GM18858 (cell line): ENCODE data around the gene MAP3K10.

Source experiments
- ATAC-seq: cut with Tn5 transposase; IDR thresholded peaks from one replicate; pipeline ENCODE4 v1.9.1; 2021; ENCODE audit not compliant: unreplicated experiment

MAP3K10 gene

GRCh38 chr19:40232949-40233810 lies 42.0 kb downstream of the MAP3K10 start:
- no peak for ATAC-seq

GRCh38 chr19:40233811-40234389 lies 42.7 kb downstream of the MAP3K10 start:
- no peak for ATAC-seq

GRCh38 chr19:40234429-40235237 lies 43.4 kb downstream of the MAP3K10 start:
- no peak for ATAC-seq

- ATAC-seq, result no peak
These were observed 44.2 kb downstream of the MAP3K10 start for GRCh38 chr19:40235238-40236025.

- no peak for ATAC-seq
These were observed 44.8 kb downstream of the MAP3K10 start for GRCh38 chr19:40236026-40236355.

GRCh38 chr19:40236366-40236765 lies 45.1 kb downstream of the MAP3K10 start:
- no peak for ATAC-seq

GRCh38 chr19:40237791-40238190 lies 46.6 kb downstream of the MAP3K10 start:
- ATAC-seq, result no peak

- ATAC-seq, result no peak
These were observed 47.5 kb downstream of the MAP3K10 start for GRCh38 chr19:40238775-40239174.

- ATAC-seq, result no peak
These were observed 48.4 kb downstream of the MAP3K10 start for GRCh38 chr19:40239415-40240226.

- no peak for ATAC-seq
These were observed 49.1 kb downstream of the MAP3K10 start for GRCh38 chr19:40240332-40240731.

GRCh38 chr19:40241125-40241808 lies 50.0 kb downstream of the MAP3K10 start:
- no peak for ATAC-seq

- no peak for ATAC-seq
These were observed 50.7 kb downstream of the MAP3K10 start for GRCh38 chr19:40241809-40242384.

GRCh38 chr19:40242480-40242879 lies 51.3 kb downstream of the MAP3K10 start:
- ATAC-seq, result no peak

GRCh38 chr19:40243181-40243580 lies 52.0 kb downstream of the MAP3K10 start:
- no peak for ATAC-seq

- no peak for ATAC-seq
These were observed 53.5 kb downstream of the MAP3K10 start for GRCh38 chr19:40244579-40245317.

- ATAC-seq, result no peak
These were observed 54.4 kb downstream of the MAP3K10 start for GRCh38 chr19:40245506-40246128.

- ATAC-seq, result no peak
These were observed 55.3 kb downstream of the MAP3K10 start for GRCh38 chr19:40246292-40247073.
